Thoracic aorta (tissue), 2 donors: ENCODE measurements around the gene FILIP1. TPM values are rescaled to one million over a fixed set of nuclear protein-coding genes. Genes with fewer than 3 reads are reported as not detected.

Source experiments
- ATAC-seq: fragments of 150-250 bp; one replicate; pipeline ENCODE4 v1.8.0; 2017; ENCODE audit warnings: low read depth; ENCODE audit not compliant: insufficient number of reproducible peaks, low FRiP score
- DNase-seq: peaks from one replicate; pipeline ENCODE4 v3.0.0-alpha.2; 2020; ENCODE audit warnings: low spot score
- H3K27ac ChIP-seq, 2 donors: fragments of 200-600 bp; sonication (generic); 1 replicate in 1 of 2; 2 replicates in 1 of 2; pipeline ENCODE4 v1.5.1; 2016; ENCODE audit warnings: mild to moderate bottlenecking in 2 of 2, moderate library complexity in 2 of 2
- H3K27me3 ChIP-seq: fragments of 200-600 bp; sonication (generic); replicated peaks from 2 replicates; pipeline ENCODE4 v1.6.0; 2016; ENCODE audit warnings: mild to moderate bottlenecking; ENCODE audit not compliant: insufficient read depth
- H3K36me3 ChIP-seq: fragments of 200-600 bp; sonication (generic); one replicate; pipeline ENCODE4 v1.5.1; 2016
- H3K4me1 ChIP-seq, 2 donors: fragments of 200-600 bp; sonication (generic); 1 replicate in 1 of 2; 2 replicates in 1 of 2; pipeline versions ENCODE4 v1.5.1 to v1.6.0; 2016; ENCODE audit warnings: low read depth in 2 of 2, mild to moderate bottlenecking in 1 of 2; ENCODE audit not compliant: control insufficient read depth in 1 of 2
- H3K4me3 ChIP-seq: fragments of 200-600 bp; sonication (generic); 2 replicates; pipeline ENCODE4 v1.5.1; 2016; ENCODE audit warnings: mild to moderate bottlenecking
- H3K9me3 ChIP-seq: fragments of 200-600 bp; sonication (generic); 2 replicates; pipeline ENCODE4 v1.5.1; 2016
- total RNA-seq, 2 donors: library from RNA; depleted of rRNA; stranded (reverse); fragments of >200 nt; gene quantifications; one replicate each; pipeline versions ENCODE4 v1.1.0 to v1.2.3, GENCODE V29; 2016
- TF ChIP-seq, protein P1 (sequence below): fragments of 200-600 bp; sonication (generic); IDR thresholded peaks from one replicate; pipeline ENCODE4 v1.5.1; 2019; ENCODE audit warnings: antibody characterized with exemption

FILIP1 gene
- total RNA-seq, 2 donors from 2014 or later = 23.4 to 43.8 TPM

DNA sequence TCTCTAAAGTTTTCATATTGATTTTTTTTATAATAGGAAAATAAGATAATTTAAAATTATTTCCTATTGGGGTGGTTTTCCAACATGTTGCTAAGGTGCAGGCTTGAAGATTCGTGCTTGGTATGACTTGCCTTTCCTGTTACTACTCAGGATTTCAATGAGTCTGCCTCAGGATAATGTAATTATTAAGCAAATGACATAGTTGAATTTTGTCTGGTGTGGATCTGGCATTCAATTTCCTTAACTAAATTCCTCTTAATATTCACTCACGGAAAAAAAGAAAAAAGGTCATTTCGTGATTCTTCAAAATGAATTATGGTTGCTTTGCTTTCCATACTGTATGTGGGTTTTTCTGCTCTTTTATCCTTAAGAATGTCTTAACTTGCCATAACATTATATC is 9.3 kb upstream of the FILIP1 start:
- DNase-seq (no peak), ATAC-seq (no peak)
- no peaks in the 10 kb centered on the region for H3K9me3 ChIP-seq
- H3K36me3 ChIP-seq = no peaks in the 10 kb centered on the region
- no peaks in the 10 kb centered on the region for H3K27me3 ChIP-seq
- H3K4me1 ChIP-seq = peaks cover 10 to 23% of the 10 kb centered on the region in 2 donors
- TF ChIP-seq, protein P1, sequence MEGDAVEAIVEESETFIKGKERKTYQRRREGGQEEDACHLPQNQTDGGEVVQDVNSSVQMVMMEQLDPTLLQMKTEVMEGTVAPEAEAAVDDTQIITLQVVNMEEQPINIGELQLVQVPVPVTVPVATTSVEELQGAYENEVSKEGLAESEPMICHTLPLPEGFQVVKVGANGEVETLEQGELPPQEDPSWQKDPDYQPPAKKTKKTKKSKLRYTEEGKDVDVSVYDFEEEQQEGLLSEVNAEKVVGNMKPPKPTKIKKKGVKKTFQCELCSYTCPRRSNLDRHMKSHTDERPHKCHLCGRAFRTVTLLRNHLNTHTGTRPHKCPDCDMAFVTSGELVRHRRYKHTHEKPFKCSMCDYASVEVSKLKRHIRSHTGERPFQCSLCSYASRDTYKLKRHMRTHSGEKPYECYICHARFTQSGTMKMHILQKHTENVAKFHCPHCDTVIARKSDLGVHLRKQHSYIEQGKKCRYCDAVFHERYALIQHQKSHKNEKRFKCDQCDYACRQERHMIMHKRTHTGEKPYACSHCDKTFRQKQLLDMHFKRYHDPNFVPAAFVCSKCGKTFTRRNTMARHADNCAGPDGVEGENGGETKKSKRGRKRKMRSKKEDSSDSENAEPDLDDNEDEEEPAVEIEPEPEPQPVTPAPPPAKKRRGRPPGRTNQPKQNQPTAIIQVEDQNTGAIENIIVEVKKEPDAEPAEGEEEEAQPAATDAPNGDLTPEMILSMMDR = no peak
- H3K4me3 ChIP-seq = peak overlapping the region; percentile 38
- no peak overlapping the region for H3K27ac ChIP-seq

DNA sequence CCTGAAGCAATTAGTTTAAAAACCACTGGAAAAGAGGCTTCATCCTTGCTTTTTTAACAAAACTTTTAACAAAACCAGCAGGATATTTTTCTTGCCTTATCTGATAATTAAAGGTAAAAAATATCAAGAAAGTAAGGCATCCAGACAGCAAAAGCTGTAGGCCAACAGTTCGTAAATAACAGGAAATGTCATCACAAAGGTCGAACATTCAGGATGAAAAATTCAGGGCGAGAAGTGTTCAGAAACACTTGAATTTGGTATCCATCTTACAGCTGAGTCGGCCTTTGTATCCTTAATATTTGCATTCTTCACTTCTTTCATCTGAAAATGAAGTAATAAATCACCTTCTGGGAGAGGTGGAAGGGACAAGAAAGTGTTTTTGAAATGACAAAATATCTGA is 8.2 kb upstream of the FILIP1 start:
- Histone ChIP-seq H3K27me3 (no peaks in the 10 kb centered on the region), H3K4me1 (peaks cover 20 to 31% of the 10 kb centered on the region in 2 donors), H3K27ac (no peak overlapping the region), H3K4me3 (no peak overlapping the region), H3K9me3 (no peaks in the 10 kb centered on the region), H3K36me3 (no peaks in the 10 kb centered on the region)
- DNase-seq = no peak
- no peak for ATAC-seq
- TF ChIP-seq, protein P1 = no peak

DNA sequence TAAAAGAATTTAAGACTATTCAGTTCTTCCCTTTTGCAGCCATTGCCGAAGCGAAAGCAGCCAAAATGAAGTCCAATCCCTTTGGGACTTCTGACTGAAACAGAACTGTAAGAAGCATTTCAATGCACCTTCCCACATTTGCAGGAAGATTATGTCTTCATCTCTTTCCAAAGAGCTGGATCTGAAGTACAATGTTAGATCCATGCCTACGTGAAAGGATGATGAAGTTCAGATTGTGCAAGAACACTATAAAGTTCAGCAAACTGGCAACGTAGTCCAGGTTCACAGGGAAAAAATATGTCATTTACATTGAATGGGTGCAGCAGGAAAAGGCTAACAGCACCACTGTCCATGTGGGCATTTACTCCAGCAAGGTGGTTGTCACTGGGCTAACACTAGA is 6.0 kb upstream of the FILIP1 start:
- DNase-seq (no peak), ATAC-seq (no peak)

DNA sequence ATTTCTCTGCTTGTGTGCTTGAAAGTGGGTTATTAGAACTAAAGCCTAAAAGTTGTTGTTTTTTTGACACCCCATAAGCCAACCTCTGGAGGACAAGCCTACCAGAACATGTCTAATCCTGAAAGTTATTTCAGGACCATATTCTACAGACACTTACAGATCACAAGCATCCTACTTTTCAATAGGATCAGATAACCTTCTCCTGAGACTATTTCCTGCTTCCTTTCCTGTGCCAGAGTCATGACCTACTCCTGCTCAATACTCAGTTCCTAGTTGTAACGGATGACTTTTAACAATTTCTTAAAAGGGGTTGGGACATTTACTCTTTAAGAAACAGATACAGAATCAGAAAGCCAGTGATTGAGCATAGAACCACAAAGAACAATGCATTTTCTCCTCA is 5.3 kb upstream of the FILIP1 start:
- no peak for ATAC-seq
- H3K4me1 ChIP-seq = peaks cover 33 to 51% of the 10 kb centered on the region in 2 donors

More for the DNA sequence above, 6.0 kb upstream of the FILIP1 start:
- H3K4me1 ChIP-seq = peaks cover 32 to 45% of the 10 kb centered on the region in 2 donors
- no peak overlapping the region for H3K27ac ChIP-seq
- no peaks in the 10 kb centered on the region for H3K27me3 ChIP-seq
- H3K9me3 ChIP-seq = no peaks in the 10 kb centered on the region
- no peaks in the 10 kb centered on the region for H3K36me3 ChIP-seq
- TF ChIP-seq, protein P1 = no peak
- peak overlapping the region; percentile 25 for H3K4me3 ChIP-seq

DNA sequence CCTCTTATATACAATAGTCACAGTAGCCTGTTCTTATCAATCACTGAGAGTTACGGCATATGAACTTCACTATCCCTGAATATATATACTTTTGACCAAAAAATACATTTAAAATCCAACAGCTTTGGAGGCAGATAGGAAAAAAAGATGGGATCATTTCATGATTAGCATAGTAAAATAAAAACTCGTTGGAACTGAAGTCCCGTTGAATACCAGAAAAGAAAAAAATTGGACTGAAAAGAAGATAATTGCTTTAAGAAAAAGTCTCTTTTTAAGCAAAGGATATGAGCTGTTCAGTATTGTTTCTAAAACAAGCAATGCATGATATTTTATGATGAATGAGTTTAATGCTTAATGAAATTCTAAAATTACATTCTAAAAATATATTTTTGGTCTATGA is 4.4 kb upstream of the FILIP1 start:
- TF ChIP-seq, protein P1 = no peak
- no peak overlapping the region for H3K27ac ChIP-seq
- no peaks in the 10 kb centered on the region for H3K9me3 ChIP-seq
- no peaks in the 10 kb centered on the region for H3K36me3 ChIP-seq
- no peak for ATAC-seq
- no peaks in the 10 kb centered on the region for H3K27me3 ChIP-seq
- peaks cover 26 to 44% of the 10 kb centered on the region in 2 donors for H3K4me1 ChIP-seq
- DNase-seq = no peak
- H3K4me3 ChIP-seq = no peak overlapping the region

More for the DNA sequence above, 5.3 kb upstream of the FILIP1 start:
- TF ChIP-seq, protein P1 = no peak
- Histone ChIP-seq H3K4me3 (no peak overlapping the region), H3K9me3 (no peaks in the 10 kb centered on the region), H3K27me3 (no peaks in the 10 kb centered on the region), H3K36me3 (no peaks in the 10 kb centered on the region), H3K27ac (no peak overlapping the region)
- DNase-seq = no peak
